K562 (cell line): Measurements from ENCODE around the gene CMIP. TPM values are rescaled to one million over a fixed set of nuclear protein-coding genes. Genes with fewer than 3 reads are reported as not detected.

Source experiments
- ADNP ChIP-seq: fragments of 200-800 bp; sonication (Bioruptor generic); IDR thresholded peaks from 2 replicates; pipeline ENCODE4 v1.6.1; 2016; ENCODE audit warnings: missing genetic modification characterization, missing compliant biosample characterization
- ARID2 ChIP-seq: fragments of 450-650 bp; IDR thresholded peaks from 2 replicates; pipeline ENCODE4 v1.6.1; 2017; ENCODE audit warnings: antibody characterized with exemption, mild to moderate bottlenecking
- ELK3 ChIP-seq: fragments of 450-650 bp; formaldehyde crosslinking; IDR thresholded peaks from 2 replicates; pipeline ENCODE4 v1.4.0; 2020; ENCODE audit warnings: mild to moderate bottlenecking
- GATAD2B ChIP-seq: fragments of 450-650 bp; IDR thresholded peaks from 2 replicates; pipeline ENCODE4 v1.6.1; 2017; ENCODE audit warnings: mild to moderate bottlenecking, borderline replicate concordance
- HDAC2 ChIP-seq: fragments of 450-650 bp; IDR thresholded peaks from 2 replicates; pipeline ENCODE4 v1.6.1; 2016; ENCODE audit warnings: mild to moderate bottlenecking
- HDGF ChIP-seq: fragments of 450-650 bp; IDR thresholded peaks from 2 replicates; pipeline ENCODE4 v1.6.1; 2016
- HOXB6 ChIP-seq: fragments of 250-450 bp; sonication (Bioruptor Pico); IDR thresholded peaks from 2 replicates; pipeline ENCODE4 v1.5.1; 2022; ENCODE audit warnings: mild to moderate bottlenecking, borderline replicate concordance
- JUND ChIP-seq, 2 experiments: IDR thresholded peaks; 2 replicates in 1 of 2; 3 replicates in 1 of 2; pipeline ENCODE4 v1.6.1; 2011; ENCODE audit warnings: borderline replicate concordance in 2 of 2, low read depth in 2 of 2, low read length in 2 of 2, improper control_type of control experiment in 1 of 2, missing biosample characterization in 1 of 2, missing genetic modification characterization in 1 of 2, missing genetic modification reagents in 1 of 2
- KDM4B ChIP-seq, 2 experiments: fragments of 450-650 bp in 1 of 2; sonication (generic) in 1 of 2; IDR thresholded peaks; 2 replicates each; pipeline ENCODE4 v1.6.1; 2016 to 2017; ENCODE audit warnings: borderline replicate concordance in 2 of 2, antibody characterized with exemption in 1 of 2, low read depth in 1 of 2, mild to moderate bottlenecking in 1 of 2
- KLF6 ChIP-seq: fragments of 250-450 bp; sonication (Bioruptor Pico); IDR thresholded peaks from 2 replicates; pipeline ENCODE4 v1.4.0; 2020; ENCODE audit warnings: mild to moderate bottlenecking, moderate library complexity, borderline replicate concordance
- MAFK ChIP-seq: IDR thresholded peaks from 2 replicates; pipeline ENCODE4 v1.6.1; 2011; ENCODE audit warnings: low read length, improper control_type of control experiment
- MBD2 ChIP-seq: sonication (generic); IDR thresholded peaks from 2 replicates; pipeline ENCODE4 v1.6.1; 2016; ENCODE audit warnings: low read depth, borderline replicate concordance
- NFE2L1 ChIP-seq: fragments of 450-650 bp; IDR thresholded peaks from 2 replicates; pipeline ENCODE4 v1.6.1; 2016; ENCODE audit warnings: missing genetic modification characterization, low read depth, mild to moderate bottlenecking, missing compliant biosample characterization, moderate library complexity, borderline replicate concordance
- PHB ChIP-seq: fragments of 250-450 bp; sonication (Bioruptor Pico); IDR thresholded peaks from 2 replicates; pipeline ENCODE4 v1.5.0; 2021
- SMC3 ChIP-seq: conservative IDR thresholded peaks from 2 replicates; pipeline ENCODE4 v1.6.1; 2011; ENCODE audit warnings: low read depth, low read length, improper control_type of control experiment; ENCODE audit not compliant: insufficient read depth
- SPI1 ChIP-seq: IDR thresholded peaks from 2 replicates; pipeline ENCODE4 v1.6.1; 2011; ENCODE audit warnings: low read depth, low read length, control low read depth, borderline replicate concordance
- TCF15 ChIP-seq: fragments of 250-450 bp; sonication (Bioruptor Pico); IDR thresholded peaks from 2 replicates; pipeline ENCODE4 v1.8.0; 2022; ENCODE audit warnings: moderate library complexity, mild to moderate bottlenecking, inconsistent platforms
- TEAD1 ChIP-seq, 2 experiments: fragments of 450-650 bp in 1 of 2; sonication (generic) in 1 of 2; formaldehyde crosslinking; IDR thresholded peaks; 2 replicates each; pipeline versions ENCODE4 v1.4.0 to v1.8.0; 2020 to 2022; ENCODE audit warnings: mild to moderate bottlenecking in 2 of 2, missing genetic modification reagents in 1 of 2
- TEAD4 ChIP-seq, 2 experiments: sonication (generic) in 1 of 2; formaldehyde crosslinking in 1 of 2; IDR thresholded peaks; 2 replicates each; pipeline versions ENCODE4 v1.6.1 to v1.8.0; 2012 to 2022; ENCODE audit warnings: borderline replicate concordance in 1 of 2, inconsistent platforms in 1 of 2, low read length in 1 of 2, mild to moderate bottlenecking in 1 of 2, missing genetic modification reagents in 1 of 2
- ZNF280A ChIP-seq: fragments of 450-650 bp; IDR thresholded peaks from 2 replicates; pipeline ENCODE4 v1.6.1; 2018; ENCODE audit warnings: mild to moderate bottlenecking, low read depth; ENCODE audit not compliant: partially characterized antibody
- ZNF584 ChIP-seq: fragments of 200-800 bp; sonication (Bioruptor generic); IDR thresholded peaks from 2 replicates; pipeline ENCODE4 v1.6.1; 2016; ENCODE audit warnings: low read depth, mild to moderate bottlenecking, missing genetic modification characterization, missing compliant biosample characterization
- ZNF592 ChIP-seq: fragments of 450-650 bp; IDR thresholded peaks from 2 replicates; pipeline ENCODE4 v1.6.1; 2017; ENCODE audit warnings: antibody characterized with exemption, mild to moderate bottlenecking
- polyA plus RNA-seq, 8 experiments: library from polyadenylated mRNA; depleted of rRNA in 4 of 8; stranded (reverse) in 5 of 8; unstranded in 3 of 8; fragments of >200 nt; fragmentation: Nextera tagmentation in 2 of 8; fragmentation: Illumina TruSeq in 1 of 8; extraction: Ambion mirVana in 2 of 8; extraction: Trizol in 1 of 8; gene quantifications; 2 replicates each; pipeline versions ENCODE4 v1.2.1 to v1.2.3, GENCODE V29; 2011 to 2014; ENCODE audit warnings: inconsistent platforms in 1 of 8, missing spikeins in 1 of 8
- total RNA-seq, 7 experiments: library from RNA; depleted of rRNA in 6 of 7; stranded (reverse); fragments of >200 nt in 6 of 7; fragmentation: Illumina TruSeq in 2 of 7; extraction: Trizol in 2 of 7; gene quantifications; 2 replicates each; pipeline versions ENCODE4 v1.2.1 to v1.2.3, GENCODE V29; 2011 to 2021; ENCODE audit warnings: low replicate concordance in 1 of 7

The CMIP gene
- total and polyA plus RNA-seq, 9 of the 15 experiments (the other 6 are each of a cell fraction or from before 2014, with no cell fraction given) = 0.94 to 82.5 (median 10.3) TPM

GRCh38 chr16:81758376-81758775, 313.8 kb downstream of the CMIP start (continued):
- TF ChIP-seq ZNF592 (no peak), ADNP (tag) (peak; percentile 32; the same call in 1 of the 2 replicates), NFE2L1 (tag) (no peak), HDAC2 (no peak), SMC3 (no peak), MBD2 (no peak), ZNF584 (CRISPR knock-in tag) (no peak), ARID2 (no peak), KDM4B (IDR thresholded peaks at IDR 0.05; ENCODE audit: borderline replicate concordance in 2 of 2, low read depth in 1 of 2) (no peak), ZNF280A (no peak), ELK3 (CRISPR knock-in tag) (no peak), TCF15 (CRISPR knock-in tag) (no peak), TEAD4 (IDR thresholded peaks at IDR 0.05; ENCODE audit: low read length) (no peak), TEAD4 (CRISPR knock-in tag; IDR thresholded peaks at IDR 0.05; ENCODE audit: borderline replicate concordance) (no peak), PHB (no peak), TEAD1 (CRISPR knock-in tag; IDR thresholded peaks at IDR 0.05) (no peak), MAFK (peak; percentile 63; the same call in 1 of the 2 replicates), KLF6 (no peak), GATAD2B (no peak), HDGF (no peak), HOXB6 (CRISPR knock-in tag) (no peak), JUND (IDR thresholded peaks at IDR 0.05; ENCODE audit: borderline replicate concordance, low read depth, low read length) (peak; percentile 64; the same call in 1 of the 2 replicates), JUND (tag; IDR thresholded peaks at IDR 0.05; ENCODE audit: borderline replicate concordance, low read depth, low read length) (peak; percentile 52; the same call in 1 of the 3 replicates), SPI1 (peak; percentile 90)
